MCF 10A (cell line): ENCODE data around the gene CYP2C8. TPM values are rescaled to one million over a fixed set of nuclear protein-coding genes. Genes with fewer than 3 reads are reported as not detected.

Experiments
- BruUV-seq: library from RNA; stranded (reverse); fragments of 400-500 nt; replicated peaks from 2 replicates; lab custom pipeline; 2021; lab: Mats Ljungman, UMichigan
- CTCF ChIA-PET: fragments of 300-600 bp; sonication (Branson Sonifier 250); formaldehyde crosslinking; extraction: SDS; loops from one replicate; lab custom pipeline; 2021; ENCODE audit warnings: antibody characterized with exemption, inconsistent platforms; lab: Yijun Ruan, JAX
- POLR2A ChIA-PET: fragments of 300-600, 350-650 bp; sonication (Branson Sonifier 250); formaldehyde crosslinking; extraction: SDS; loops from one replicate; lab custom pipeline; 2020; ENCODE audit warnings: antibody characterized with exemption, inconsistent platforms; lab: Yijun Ruan, JAX
- DNase-seq: peaks from one replicate; pipeline ENCODE4 v3.0.0-alpha.2; 2018; ENCODE audit not compliant: unreplicated experiment
- H3K27ac Mint-ChIP-seq: one replicate; pipeline ENCODE4 v1.8.0; 2022; ENCODE audit warnings: mild to moderate bottlenecking, low read depth, mixed read lengths; ENCODE audit not compliant: unreplicated experiment
- H3K27me3 Mint-ChIP-seq: one replicate; pipeline ENCODE4 v1.8.0; 2022; ENCODE audit warnings: mixed read lengths; ENCODE audit not compliant: insufficient read depth, unreplicated experiment
- H3K36me3 Mint-ChIP-seq: one replicate; pipeline ENCODE4 v1.8.0; 2022; ENCODE audit warnings: mild to moderate bottlenecking, moderate library complexity, mixed read lengths; ENCODE audit not compliant: insufficient read depth, unreplicated experiment
- H3K4me1 Mint-ChIP-seq: one replicate; pipeline ENCODE4 v1.8.0; 2022; ENCODE audit warnings: mixed read lengths; ENCODE audit not compliant: insufficient read depth, unreplicated experiment
- H3K4me3 Mint-ChIP-seq: one replicate; pipeline ENCODE4 v1.8.0; 2022; ENCODE audit warnings: mild to moderate bottlenecking, moderate library complexity, mixed read lengths; ENCODE audit not compliant: unreplicated experiment
- H3K9me3 Mint-ChIP-seq: one replicate; pipeline ENCODE4 v1.8.0; 2022; ENCODE audit warnings: mixed read lengths; ENCODE audit not compliant: unreplicated experiment
- CTCF ChIP-seq: fragments of 200-600 bp; IDR thresholded peaks from one replicate; pipeline ENCODE4 v1.8.0; 2022; ENCODE audit warnings: antibody characterized with exemption, mild to moderate bottlenecking; ENCODE audit not compliant: unreplicated experiment
- intact Hi-C: fragments of 100-400 bp; cut with micrococcal nuclease; formaldehyde crosslinking; loops from 2 replicates; pipeline ENCODE4 v1.14.1; 2022
- total RNA-seq: library from RNA; stranded (reverse); gene quantifications from 2 replicates; pipeline ENCODE4 v1.2.3, GENCODE V29; 2022

The CYP2C8 gene
- total RNA-seq, 1 experiment from 2014 or later, result not detected

- H3K27me3 Mint-ChIP-seq, result no peaks in the 10 kb centered on the region
- ChIA-PET CTCF (no interaction called here), POLR2A (no interaction called here)
- peaks cover 9% of the 10 kb centered on the region for H3K9me3 Mint-ChIP-seq
- no TSS peak for BruUV-seq
- TF ChIP-seq CTCF, result no peak
- peaks cover 7% of the 10 kb centered on the region for H3K36me3 Mint-ChIP-seq
- no peak overlapping the region for H3K27ac Mint-ChIP-seq
- intact Hi-C loops, result no loop called here
- H3K4me1 Mint-ChIP-seq, result no peaks in the 10 kb centered on the region
- DNase-seq, result no peak
- no peak overlapping the region for H3K4me3 Mint-ChIP-seq
Measured at GRCh38 chr10:94997741-94998174, 71.5 kb downstream of the CYP2C8 start.

DNA sequence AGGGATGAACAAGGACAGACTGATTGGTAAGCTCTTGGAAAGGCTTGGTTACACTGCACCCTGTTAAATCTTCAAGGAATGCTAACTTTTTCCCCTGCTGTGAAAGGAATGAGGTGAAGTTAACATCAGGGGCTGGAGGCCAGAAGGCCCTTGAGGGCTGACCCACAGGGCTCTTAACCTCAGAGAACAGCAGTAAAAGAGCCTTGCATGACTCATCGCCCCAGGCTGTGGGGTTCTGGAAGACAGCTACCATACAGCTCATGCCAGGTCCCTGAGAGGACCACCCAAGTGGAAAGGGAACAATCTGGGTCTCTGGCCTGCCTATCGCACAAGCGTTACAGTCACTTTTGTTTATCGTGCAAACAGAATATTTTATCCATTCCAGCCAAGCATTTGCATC lies 76.5 kb downstream of the CYP2C8 start:
- H3K27me3 Mint-ChIP-seq, result no peaks in the 10 kb centered on the region
- peaks cover 35% of the 10 kb centered on the region for H3K9me3 Mint-ChIP-seq
- H3K36me3 Mint-ChIP-seq, result peaks cover under 1% of the 10 kb centered on the region
- no peaks in the 10 kb centered on the region for H3K4me1 Mint-ChIP-seq
- intact Hi-C loops, result no loop called here
- no peak for DNase-seq
- no TSS peak for BruUV-seq
- no peak overlapping the region for H3K27ac Mint-ChIP-seq
- ChIA-PET CTCF (interaction anchor here (0.6 to 1.2 kb wide), 2 partner anchors 29 to 143 kb away, joined by 3 read pairs; no protein-coding TSS in a partner anchor), POLR2A (interaction anchor here (0.6 kb wide), 1 partner anchor 474 kb away, joined by 3 read pairs; no protein-coding TSS in a partner anchor)
- H3K4me3 Mint-ChIP-seq, result no peak overlapping the region
- TF ChIP-seq CTCF, result no peak

DNA sequence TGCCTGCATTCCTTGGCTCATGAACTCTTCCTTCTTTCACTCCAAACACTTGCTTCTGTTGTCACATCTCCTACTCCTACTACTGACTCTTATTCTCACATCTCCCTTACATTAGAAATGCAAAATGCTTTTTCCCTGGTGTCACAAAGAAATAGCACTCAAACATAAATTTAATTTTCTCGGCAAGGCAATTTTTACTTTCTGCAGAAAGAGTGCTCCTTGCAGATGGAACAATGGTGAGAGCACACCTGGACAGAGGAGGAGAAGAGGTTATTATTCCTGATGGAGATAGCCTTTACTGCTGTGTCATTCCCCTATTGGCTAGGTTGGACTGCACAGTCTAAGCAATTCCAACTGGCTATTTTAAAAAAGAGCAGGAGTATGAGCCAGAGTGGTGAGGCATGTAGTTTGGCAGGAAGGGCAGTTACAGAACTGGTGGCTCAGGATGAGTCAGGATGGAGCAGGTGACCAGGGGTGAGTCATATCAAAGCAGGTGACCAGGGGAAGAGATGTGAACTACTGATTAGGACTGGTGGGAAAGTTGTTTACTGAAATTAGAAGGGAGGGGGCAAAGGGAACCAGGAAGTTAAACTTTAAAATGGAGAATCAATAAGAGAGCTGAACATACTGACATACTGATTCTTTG lies 77.9 kb downstream of the CYP2C8 start:
- Mint-ChIP-seq H3K4me1 (no peaks in the 10 kb centered on the region), H3K27me3 (no peaks in the 10 kb centered on the region), H3K36me3 (no peaks in the 10 kb centered on the region), H3K4me3 (no peak overlapping the region), H3K27ac (no peak overlapping the region), H3K9me3 (peaks cover 38% of the 10 kb centered on the region)
- DNase-seq, result no peak
- CTCF ChIA-PET, result no interaction called here
- intact Hi-C loops, result no loop called here
- TF ChIP-seq CTCF, result no peak
- BruUV-seq, result no TSS peak
- POLR2A ChIA-PET, result no interaction called here

DNA sequence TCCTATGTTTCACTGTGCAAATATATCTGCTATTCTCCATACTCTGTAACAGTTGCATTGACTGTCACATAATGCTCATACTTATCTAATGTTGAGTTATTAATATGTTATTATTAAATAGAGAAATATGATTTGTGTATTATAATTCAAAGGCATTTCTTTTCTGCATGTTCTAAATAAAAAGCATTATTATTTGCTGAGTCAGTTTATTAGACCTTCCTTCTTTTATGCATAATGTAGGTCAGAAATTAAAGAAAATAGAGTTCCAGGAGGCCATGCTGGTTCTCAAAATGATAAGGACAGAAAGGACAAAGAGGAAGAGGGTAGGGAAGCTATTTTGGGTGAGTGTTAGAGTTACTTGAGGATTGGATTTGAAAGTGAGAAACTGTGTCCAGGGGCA lies 80.1 kb downstream of the CYP2C8 start:
- CTCF ChIA-PET, result interaction anchor here (0.6 kb wide), 2 partner anchors 316 to 359 kb away, joined by 3 to 4 read pairs; no protein-coding TSS in a partner anchor
- H3K27me3 Mint-ChIP-seq, result no peaks in the 10 kb centered on the region
- BruUV-seq, result no TSS peak
- H3K9me3 Mint-ChIP-seq, result peaks cover 38% of the 10 kb centered on the region
- TF ChIP-seq CTCF, result no peak
- POLR2A ChIA-PET, result no interaction called here
- no peak overlapping the region for H3K27ac Mint-ChIP-seq
- no peak overlapping the region for H3K4me3 Mint-ChIP-seq
- H3K4me1 Mint-ChIP-seq, result no peaks in the 10 kb centered on the region
- intact Hi-C loops, result no loop called here
- no peak for DNase-seq
- H3K36me3 Mint-ChIP-seq, result no peaks in the 10 kb centered on the region

Other genes starting within 250 kb of the CYP2C8 start
- not detected in 2 replicates for gene CYP2C9, start 130.8 kb downstream of the CYP2C8 start, total RNA-seq
- not detected in 2 replicates for gene ACSM6, start 124.7 kb upstream of the CYP2C8 start, total RNA-seq
- gene PDLIM1, start 221.5 kb upstream of the CYP2C8 start, total RNA-seq, result 74.6 and 98.1 TPM in 2 replicates